ENCODE measurements around the gene MICALL1.
"Not testable (repeated sequence)": the region's sequence is repeated elsewhere in the genome, so short reads cannot be mapped to it uniquely, and the experiment has no call there.

MICALL1 gene

DNA sequence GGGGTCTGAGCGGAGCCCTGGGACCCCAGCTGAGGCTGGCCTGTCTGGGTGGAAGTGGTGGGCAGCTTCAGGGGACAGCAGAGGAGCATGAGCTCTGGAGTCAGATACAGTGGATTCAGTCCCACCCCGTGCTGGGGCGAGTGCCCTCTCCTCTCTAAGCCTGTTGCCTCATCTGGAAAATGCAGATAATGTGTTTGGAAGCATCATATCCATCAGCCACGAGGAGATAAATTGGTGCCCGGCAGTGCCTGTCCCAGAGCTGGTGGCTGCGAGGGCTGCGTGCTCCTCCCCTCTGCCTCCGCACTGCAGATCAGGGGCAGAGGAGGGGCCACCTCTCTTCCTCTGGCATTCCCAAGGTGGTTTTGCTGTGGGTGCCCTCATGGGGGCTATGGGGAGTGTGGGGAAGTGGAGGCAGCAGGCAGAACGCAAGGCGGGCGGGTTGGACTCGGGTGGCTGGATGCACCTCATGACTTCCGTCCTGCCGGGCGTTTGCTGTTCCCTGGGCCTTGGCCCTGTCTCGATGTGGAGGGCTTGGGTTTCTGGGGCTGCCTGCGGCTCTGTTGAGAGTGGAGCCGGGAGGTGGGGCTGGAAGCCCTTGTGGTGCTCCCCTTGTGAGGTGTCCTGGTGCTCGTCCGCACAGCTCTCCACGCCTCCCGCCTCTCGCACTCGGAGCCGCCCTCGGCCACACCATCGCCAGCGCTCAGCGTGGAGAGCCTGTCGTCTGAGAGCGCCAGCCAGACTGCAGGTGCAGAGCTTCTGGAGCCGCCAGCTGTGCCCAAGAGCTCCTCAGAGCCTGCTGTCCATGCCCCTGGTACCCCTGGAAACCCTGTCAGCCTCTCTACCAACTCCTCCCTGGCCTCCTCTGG is 20.9 kb downstream of the MICALL1 start:
- DNase-seq (ENCODE audit: extremely low read depth in 1 of 2, low read depth in 1 of 2): no peak

DNA sequence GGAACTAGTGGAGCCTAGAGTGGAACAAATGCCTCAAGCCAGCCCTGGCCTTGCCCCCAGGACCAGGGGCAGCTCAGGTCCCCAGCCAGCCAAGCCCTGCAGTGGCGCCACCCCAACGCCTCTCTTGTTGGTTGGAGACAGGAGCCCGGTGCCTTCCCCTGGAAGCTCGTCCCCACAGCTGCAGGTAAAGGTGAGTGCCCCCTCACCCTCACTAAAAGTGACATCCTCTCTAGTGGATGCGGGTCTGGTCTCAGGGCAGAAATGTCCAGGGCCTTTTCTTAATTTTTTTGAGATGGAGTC is 21.5 kb downstream of the MICALL1 start:
- DNase-seq (ENCODE audit: extremely low read depth in 1 of 2, low read depth in 1 of 2): no peak

DNA sequence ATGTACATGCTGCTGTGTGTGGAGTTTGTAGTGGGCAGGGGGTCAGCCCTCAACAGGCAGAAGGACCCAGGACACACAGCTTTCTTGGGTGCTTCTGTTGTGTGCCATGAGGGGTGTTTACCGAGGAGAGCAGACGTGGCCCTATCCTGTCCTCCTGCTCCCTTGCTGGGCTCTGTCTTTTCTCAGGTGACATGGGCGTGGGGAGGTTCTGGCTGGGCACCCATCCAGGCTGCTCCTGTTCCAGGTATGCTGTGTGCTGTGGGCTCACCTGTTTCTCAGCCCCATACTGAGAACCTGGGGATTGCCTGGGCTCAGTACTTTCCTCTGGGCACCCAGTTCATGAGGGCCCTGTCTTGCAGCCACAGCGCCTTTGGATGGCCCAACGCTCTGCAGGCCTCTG is 23.3 kb downstream of the MICALL1 start:
- no peak for DNase-seq (ENCODE audit: extremely low read depth in 1 of 2, low read depth in 1 of 2)

DNA sequence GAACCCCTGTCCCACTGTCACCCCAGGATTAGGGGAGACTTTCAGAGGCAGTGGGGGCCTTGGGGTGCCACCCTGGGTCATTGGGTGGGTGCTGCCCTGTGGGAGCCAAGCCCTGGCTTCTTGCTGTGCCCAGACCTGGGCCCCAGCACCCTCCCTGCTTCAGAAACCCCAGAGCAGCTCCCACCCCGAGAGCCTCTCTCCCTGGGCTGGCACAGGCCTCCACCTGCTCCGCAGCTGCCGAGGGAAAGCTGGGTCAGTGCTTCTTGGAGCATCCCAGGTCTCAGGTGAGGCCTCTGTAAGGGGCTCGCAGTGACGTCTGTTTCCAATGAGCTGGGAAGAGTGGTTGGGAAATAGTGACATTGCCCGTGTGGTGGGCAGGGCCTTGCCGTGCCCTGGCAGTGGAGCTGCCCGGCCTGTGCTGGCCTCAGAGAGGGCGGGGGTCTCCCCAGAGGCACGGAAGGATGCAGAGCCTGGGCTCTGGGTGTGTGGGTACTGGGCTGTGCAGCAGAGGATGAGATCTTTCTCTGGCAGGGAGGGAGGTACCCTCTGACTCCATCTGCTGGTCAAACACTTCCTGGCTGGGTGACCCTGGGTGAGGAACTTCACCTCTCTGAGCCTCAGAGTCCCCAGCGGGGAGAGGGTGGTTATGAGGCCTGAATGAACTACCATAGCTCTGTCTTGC is 24.3 kb downstream of the MICALL1 start:
- DNase-seq (ENCODE audit: extremely low read depth in 1 of 2, low read depth in 1 of 2): no peak

DNA sequence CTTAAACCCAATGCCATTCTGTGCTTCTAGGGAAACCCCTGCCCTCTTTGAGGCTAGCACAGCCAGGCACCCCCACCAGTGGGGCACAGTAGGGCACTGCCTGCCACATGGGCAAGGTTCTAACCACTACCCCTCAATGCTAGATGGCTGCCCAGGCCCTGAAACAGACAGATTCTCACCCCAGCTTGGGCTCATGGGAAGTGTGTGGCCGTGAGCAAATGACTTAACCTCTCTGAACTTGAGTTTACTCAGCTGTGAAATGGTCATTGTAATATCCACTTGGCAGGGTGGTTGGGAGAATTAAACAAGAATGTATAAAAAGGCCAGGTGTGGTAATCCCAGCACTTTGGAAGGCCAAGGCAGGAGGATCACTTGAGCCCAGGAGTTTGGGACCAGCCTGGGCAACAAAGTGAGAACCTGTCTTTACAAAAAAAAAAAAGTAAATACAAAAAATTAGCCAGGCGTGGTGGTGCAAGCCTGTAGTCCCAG is 24.9 kb downstream of the MICALL1 start:
- no peak for DNase-seq (ENCODE audit: extremely low read depth in 1 of 2, low read depth in 1 of 2)

DNA sequence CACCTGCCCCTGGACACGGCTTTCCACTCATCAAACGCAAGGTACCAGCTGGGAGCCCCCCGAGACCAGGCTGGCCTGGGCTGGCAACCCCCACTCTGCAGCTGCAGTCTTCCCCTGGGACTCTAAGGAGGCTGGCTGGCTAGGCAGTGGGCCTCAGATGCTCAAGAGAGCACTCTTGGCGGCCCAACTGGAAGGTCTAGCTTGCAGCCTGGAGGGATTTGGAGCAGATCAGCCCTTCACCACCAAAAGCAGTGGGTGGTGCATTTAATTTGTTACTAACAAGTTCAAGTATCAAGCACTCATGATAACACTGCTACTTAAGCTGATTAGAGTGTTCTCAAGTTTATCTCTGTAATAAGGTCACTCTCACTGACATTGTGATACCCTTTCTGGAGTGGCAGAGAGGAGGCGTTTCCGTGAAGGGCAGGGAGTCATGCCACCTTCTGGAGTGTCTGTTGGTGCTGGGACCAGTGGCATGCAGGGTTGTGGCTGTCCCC is 25.8 kb downstream of the MICALL1 start:
- DNase-seq (ENCODE audit: extremely low read depth in 1 of 2, low read depth in 1 of 2): no peak

DNA sequence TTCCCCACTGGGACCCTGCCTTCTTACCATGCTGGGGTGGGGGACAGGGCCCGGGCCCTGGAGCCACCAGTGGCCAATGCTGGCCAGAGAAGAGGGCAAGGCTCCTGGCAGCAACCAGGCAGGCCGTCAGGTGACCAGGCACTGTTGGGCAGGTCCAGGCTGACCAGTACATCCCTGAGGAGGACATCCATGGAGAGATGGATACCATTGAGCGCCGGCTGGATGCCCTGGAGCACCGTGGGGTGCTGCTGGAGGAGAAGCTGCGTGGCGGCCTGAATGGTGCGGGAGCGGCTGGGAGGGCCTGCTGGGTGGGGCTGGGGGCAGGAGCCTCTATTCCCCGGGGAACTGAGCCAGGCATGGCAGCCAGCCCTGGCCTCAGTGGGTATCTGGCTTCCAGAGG is 26.3 kb downstream of the MICALL1 start:
- no peak for DNase-seq (ENCODE audit: extremely low read depth in 1 of 2, low read depth in 1 of 2)

DNA sequence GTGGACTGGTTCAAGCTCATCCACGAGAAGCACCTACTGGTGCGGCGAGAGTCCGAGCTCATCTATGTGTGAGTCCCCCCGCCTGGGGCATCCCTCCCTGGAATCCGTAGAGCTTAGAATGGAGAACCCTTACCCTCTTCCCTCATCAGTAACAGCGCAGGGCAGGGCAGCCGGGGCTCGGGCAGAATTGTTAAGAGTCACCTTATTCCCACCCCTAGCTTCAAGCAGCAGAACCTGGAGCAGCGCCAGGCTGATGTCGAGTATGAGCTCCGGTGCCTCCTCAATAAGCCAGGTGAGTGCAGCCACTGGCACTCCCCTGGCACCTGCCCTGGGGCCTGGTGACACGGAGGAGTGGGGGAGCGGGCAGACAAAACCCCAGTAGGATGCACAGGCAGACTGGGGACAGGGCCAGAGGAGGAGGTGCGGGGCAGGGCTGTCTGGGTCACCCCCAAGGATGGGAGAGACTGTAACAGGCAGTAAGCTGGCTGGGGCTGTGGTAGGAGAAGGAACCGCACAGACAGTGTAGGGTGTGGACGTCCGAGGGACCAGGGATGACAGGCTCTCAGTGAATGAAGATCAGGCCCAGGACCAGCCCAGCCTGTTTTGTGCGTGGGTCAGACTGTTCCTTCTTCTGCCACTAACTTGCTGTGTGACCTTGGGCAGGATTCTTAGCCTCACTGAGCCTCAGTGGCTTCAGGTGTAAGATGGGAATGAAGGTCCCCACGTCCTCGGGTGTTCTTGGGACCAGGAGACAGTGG is 26.9 kb downstream of the MICALL1 start:
- DNase-seq (ENCODE audit: extremely low read depth in 1 of 2, low read depth in 1 of 2): no peak

DNA sequence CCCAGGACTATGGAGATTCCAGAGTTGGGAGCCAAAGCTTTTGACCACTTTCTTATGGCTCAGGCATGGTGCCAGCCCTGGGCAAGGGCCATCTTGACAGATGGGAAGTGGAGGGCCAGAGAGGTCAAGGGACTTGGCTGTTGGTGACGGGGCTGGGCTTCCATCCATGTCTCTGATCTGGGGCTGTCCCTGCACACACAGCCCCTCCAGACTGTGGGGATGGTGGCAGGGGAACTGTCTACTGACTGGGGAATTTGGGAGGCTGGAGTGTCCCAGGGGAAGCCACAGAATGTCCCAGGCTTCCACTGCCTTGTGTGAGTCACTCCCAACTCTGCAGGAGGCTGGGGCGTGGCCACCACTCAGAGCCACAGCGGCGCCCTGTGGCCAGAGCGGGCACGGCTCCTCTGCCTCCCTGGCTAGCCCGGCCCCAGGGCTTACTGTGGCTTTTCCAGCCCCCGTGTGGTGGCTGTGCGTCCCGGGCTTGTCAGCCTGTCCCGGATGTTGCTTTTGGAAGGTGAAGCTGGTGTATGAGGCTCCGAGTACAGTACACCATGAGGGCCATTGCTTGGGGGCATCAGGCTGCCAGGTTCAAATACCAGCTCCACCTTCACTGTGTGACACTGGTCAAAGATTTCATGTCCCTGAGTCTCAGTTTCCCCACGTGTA is 27.7 kb downstream of the MICALL1 start:
- DNase-seq (ENCODE audit: extremely low read depth in 1 of 2, low read depth in 1 of 2): peak; percentile 31 to 67

DNA sequence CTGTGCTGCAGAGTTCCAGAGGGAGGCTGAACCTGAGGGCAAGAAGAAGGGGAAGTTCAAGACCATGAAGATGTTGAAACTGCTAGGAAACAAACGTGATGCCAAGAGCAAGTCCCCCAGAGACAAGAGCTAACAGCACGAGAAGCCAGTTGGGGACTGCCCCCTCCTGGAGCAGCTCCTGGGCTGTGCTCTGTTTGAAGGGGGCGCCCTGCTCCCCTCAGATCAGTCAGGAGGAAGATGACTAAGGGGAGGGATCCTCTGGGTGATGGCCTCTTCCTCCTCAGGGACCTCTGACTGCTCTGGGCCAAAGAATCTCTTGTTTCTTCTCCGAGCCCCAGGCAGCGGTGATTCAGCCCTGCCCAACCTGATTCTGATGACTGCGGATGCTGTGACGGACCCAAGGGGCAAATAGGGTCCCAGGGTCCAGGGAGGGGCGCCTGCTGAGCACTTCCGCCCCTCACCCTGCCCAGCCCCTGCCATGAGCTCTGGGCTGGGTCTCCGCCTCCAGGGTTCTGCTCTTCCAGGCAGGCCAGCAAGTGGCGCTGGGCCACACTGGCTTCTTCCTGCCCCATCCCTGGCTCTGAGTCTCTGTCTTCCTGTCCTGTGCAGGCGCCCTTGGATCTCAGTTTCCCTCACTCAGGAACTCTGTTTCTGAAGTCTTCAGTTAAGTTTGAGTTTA is 34.7 kb downstream of the MICALL1 start:
- no peak for DNase-seq (ENCODE audit: extremely low read depth in 1 of 2, low read depth in 1 of 2)

DNA sequence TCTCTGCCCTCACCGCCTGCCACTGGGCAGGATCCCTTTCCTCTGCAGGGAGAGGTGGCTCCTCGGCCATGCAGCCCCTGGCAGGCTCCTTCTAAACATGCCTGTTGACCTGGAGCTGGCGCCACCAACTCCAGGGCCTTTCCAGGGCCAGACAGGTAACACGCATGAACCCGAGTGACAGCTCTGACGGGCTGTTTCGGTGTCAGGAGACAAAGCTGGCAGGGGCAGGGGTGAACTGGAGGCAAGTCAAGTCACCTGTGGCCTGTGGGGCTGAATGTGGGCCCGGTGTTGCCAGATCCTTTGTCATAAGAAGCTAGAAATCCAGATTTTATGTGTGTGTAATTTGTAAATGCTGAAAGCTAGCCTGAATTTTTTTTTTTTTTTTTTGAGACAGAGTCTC is 36.0 kb downstream of the MICALL1 start:
- DNase-seq (ENCODE audit: extremely low read depth in 1 of 2, low read depth in 1 of 2): no peak

DNA sequence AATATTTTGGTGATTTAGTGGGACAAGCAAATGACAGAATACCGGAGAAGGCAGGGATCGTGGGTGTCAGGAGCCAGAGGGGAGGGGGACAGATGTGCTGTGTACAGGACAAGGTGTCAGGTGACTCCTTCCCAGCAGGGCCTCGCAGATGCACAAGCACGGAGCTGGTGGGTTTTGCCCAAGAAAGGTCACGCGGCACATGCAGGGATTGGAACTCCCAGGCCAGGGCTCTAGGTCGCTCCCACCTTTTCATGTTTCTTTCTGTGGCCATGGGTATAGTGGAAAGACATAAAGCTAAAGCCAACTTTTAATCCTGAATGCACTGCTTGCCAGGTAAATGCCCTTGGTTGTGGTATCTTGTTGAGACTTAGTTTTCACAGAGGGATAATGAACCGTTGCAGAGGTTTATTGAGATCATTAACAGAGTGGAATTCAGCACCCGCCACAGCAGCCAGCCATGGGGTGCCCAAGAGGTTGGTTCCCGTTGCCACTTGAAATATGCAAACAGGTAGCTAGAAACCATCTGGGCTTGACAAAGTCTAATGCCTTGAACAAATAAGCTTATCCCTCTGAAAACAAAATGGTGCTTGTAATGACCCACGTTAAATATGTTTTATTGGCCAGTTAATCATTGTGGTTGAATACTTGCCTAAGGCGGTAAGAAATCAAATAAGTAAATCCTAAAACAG is 37.2 kb downstream of the MICALL1 start:
- no peak for DNase-seq (ENCODE audit: extremely low read depth in 1 of 2, low read depth in 1 of 2)

DNA sequence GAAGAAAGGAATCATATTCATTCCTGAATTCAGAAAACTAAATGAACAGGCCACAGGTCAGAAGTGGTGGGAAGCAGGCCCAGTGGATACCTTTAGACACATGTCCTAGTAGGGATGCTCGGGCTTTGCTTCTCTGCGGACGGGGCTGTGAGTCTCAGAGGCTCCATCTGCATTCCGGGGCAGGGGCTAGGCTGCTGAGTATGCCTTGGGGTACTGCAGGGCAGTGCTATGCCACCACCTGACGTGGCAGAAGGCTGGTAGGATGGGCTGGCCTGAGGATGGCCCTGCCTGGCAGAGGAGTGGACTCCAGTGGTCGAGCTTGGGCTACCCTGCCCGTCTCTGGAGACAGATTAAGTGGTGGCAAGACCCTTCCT is 37.7 kb downstream of the MICALL1 start:
- no peak for DNase-seq (ENCODE audit: extremely low read depth in 1 of 2, low read depth in 1 of 2)

DNA sequence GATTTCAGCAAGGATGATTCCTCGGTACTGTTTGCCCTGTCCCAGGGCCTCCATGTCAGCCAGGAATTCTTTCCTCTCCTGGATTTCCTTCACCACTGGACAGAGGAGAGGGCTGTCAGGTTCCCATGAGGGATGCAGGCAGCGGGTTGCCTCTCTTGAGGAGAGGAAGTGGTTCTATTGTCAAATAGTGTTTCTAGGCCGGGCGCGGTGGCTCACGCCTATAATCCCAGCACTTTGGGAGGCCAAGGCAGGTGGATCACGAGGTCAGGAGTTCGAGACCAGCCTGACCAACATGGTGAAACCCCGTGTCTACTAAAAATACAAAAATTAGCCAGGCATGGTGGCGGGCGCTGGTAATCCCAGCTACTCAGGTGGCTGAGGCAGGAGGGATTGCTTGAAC is 38.3 kb downstream of the MICALL1 start:
- DNase-seq (ENCODE audit: extremely low read depth in 1 of 2, low read depth in 1 of 2): not testable (repeated sequence)

DNA sequence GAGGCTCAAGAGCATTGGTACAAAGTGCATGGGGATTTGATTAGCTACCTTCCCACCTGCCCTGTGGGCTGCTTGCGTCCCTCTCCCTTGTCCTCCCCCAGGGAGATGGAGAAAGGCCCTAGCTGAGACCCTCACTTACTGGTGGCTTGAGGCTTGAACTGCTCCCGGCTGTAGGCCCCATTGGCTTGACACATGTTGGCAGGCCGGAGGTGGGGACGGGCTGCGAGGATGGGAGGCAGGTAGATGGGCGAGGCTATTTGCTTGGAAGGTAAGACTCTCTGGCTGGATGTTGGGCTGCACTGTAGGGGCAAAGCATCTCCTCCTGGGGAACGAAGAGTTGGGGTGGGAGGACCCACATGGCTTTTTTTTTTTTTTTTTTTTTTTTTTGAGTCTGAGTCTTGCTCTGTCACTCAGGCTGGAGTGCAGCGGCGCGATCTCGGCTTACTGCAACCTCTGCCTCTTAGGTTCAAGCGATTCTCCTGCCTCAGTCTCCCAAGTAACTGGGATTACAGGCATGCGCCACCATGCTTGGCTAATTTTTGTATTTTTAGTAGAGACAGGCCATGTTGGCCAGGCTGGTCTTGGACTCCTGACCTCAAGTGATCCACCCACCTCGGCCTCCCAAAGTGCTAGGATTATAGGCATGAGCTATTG is 41.2 kb downstream of the MICALL1 start:
- not testable (repeated sequence) for DNase-seq (ENCODE audit: extremely low read depth in 1 of 2, low read depth in 1 of 2)

DNA sequence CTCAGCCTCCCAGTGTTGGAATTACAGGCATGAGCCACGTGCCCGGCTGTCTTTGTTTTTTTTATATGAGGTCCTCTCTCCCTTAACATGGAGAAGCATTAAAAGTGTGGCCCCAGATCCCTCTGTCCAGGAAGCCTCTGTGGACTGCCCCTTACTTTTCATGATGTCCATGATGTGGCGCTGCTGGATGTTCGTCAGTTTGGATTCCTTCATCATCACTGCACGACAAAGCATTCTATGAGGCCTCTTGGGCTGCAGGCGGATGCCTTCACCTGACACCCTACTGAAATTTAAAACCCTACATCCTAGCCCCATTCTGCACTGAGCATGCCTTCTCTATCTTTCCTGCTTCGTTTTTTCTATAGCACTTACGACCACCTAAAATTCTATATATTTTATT is 45.2 kb downstream of the MICALL1 start:
- DNase-seq (ENCODE audit: extremely low read depth in 1 of 2, low read depth in 1 of 2): no peak

DNA sequence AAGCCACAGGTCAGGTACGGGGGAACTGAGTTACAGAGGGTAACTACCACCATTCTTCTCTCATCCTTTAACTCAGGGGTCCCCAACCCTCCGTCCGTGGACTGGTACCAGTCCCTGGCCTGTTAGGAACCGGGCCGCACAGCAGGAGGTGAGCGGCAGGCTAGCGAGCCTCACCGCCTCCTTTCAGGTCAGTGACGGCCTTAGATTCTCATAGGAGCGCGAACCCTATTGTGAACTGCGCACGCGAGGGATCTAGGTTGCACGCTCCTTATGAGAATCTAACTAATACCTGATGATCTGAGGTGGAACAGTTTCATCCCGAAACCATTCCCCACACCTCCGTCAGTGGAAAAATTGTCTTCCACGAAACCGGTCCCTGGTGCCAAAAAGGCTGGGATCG is 46.5 kb downstream of the MICALL1 start:
- not testable (repeated sequence) for DNase-seq (ENCODE audit: extremely low read depth in 1 of 2, low read depth in 1 of 2)

DNA sequence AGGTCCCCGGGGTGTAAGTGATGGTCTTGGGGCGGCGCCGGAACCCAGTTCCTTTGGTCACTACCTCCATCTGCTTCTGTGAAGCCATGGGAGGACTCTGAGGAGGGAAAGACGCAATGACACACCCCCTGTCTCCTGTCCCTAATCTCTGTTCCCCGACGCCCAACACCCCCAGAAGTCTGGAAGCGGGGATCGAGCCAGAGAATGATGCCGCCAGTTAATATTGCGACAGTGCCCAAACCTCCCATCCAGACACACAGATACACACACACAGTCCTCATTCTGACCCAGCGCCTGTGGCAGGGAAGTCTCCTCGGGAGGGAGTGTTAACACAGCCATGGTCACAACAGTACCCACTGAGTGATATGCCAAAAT is 47.0 kb downstream of the MICALL1 start:
- no peak for DNase-seq (ENCODE audit: extremely low read depth in 1 of 2, low read depth in 1 of 2)

DNA sequence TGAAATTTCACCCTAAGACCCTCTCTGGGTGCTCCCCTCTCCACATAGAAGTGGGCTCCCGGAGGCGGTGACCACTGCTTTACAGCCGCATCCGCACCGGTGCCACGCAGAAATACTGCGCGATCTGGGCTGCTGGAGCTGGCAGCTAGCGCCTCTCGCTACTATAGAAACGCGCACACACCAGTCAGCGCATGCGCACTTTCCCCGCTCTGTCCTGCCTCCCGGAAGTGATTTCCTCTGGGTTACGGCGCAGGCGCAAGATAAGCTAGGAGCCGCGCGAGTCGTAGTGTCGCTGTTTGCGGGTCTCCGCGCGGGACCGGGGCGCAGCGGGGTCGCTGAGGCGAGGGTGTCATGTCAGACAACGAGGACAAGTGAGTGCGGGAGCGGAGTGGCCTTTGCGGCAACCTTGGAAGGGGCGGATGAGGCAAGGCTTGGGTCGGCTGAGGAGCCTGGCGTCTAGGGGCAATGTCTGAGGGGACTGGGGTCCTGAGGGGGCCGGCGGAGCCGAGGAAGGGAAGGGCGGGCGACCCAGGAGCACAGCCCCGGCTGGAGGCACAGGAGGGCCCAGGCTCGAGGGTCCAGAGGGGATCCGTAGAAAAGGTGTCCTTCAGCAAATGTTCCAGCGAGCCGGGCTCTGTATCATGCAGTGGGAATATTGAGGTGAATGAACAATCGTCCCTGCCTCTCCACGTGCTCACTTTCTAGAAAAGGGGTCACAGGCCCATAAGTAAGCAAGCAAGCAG is 47.5 kb downstream of the MICALL1 start, which contains the start of the genes C22orf23 and POLR2F:
Gene C22orf23, minus strand, starts transcription at position 165 of the 743 bp plus-strand sequence. CDS start 452 bp downstream, outside the sequence.
Gene POLR2F, plus strand, starts transcription at position 263 of the 743 bp plus-strand sequence. Its CDS starts 89 bp downstream, at position 352.
- DNase-seq (ENCODE audit: extremely low read depth in 1 of 2, low read depth in 1 of 2): peak; percentile 94 to 96
